Neuronal stem cell (in vitro differentiated cells): ENCODE data around the gene MICAL3.

Source experiments
- DNase-seq: peaks from one replicate; pipeline ENCODE4 v3.0.0-alpha.2; 2013; ENCODE audit warnings: low spot score
- H2AFZ ChIP-seq: one replicate; pipeline ENCODE4 v1.6.1; 2013; ENCODE audit warnings: mild to moderate bottlenecking, low read length, inconsistent platforms
- H2AK5ac ChIP-seq: 2 replicates; pipeline ENCODE4 v1.6.1; 2013; ENCODE audit warnings: low read depth, mild to moderate bottlenecking, inconsistent platforms, low read length, moderate library complexity, mixed read lengths
- H2BK120ac ChIP-seq: 2 replicates; pipeline ENCODE4 v1.6.1; 2013; ENCODE audit warnings: low read depth, mild to moderate bottlenecking, inconsistent platforms, low read length, moderate library complexity, mixed read lengths
- H2BK12ac ChIP-seq: one replicate; pipeline ENCODE4 v1.6.1; 2013; ENCODE audit warnings: low read length, inconsistent platforms
- H2BK15ac ChIP-seq: 2 replicates; pipeline ENCODE4 v1.6.1; 2013; ENCODE audit warnings: mild to moderate bottlenecking, low read length, inconsistent platforms, mixed read lengths
- H2BK5ac ChIP-seq: one replicate; pipeline ENCODE4 v1.6.1; 2013; ENCODE audit warnings: inconsistent platforms, mild to moderate bottlenecking, low read length, moderate library complexity
- H3K14ac ChIP-seq: one replicate; pipeline ENCODE4 v1.6.1; 2013; ENCODE audit warnings: low read length, inconsistent platforms
- H3K18ac ChIP-seq: 2 replicates; pipeline ENCODE4 v1.6.1; 2013; ENCODE audit warnings: low read length, inconsistent platforms
- H3K23ac ChIP-seq: 2 replicates; pipeline ENCODE4 v1.6.1; 2013; ENCODE audit warnings: low read depth, mild to moderate bottlenecking, mixed read lengths, low read length, inconsistent platforms; ENCODE audit not compliant: poor library complexity
- H3K27ac ChIP-seq: replicated peaks from 3 replicates; pipeline ENCODE4 v1.5.1; 2013; ENCODE audit warnings: low read length, inconsistent platforms
- H3K27me3 ChIP-seq, 3 experiments: 2 replicates each; pipeline ENCODE4 v1.6.1; 2013; ENCODE audit warnings: low read length in 3 of 3, mild to moderate bottlenecking in 2 of 3, inconsistent platforms in 1 of 3, low read depth in 1 of 3, mixed read lengths in 1 of 3, moderate library complexity in 1 of 3; ENCODE audit not compliant: control insufficient read depth in 3 of 3, insufficient read depth in 3 of 3
- H3K36me3 ChIP-seq, 2 donors: replicated peaks in 1 of 2; 2 replicates each; pipeline ENCODE4 v1.6.1; 2013; ENCODE audit warnings: low read length in 2 of 2; ENCODE audit not compliant: control insufficient read depth in 2 of 2, insufficient read depth in 2 of 2
- H3K4ac ChIP-seq: 2 replicates; pipeline ENCODE4 v1.6.1; 2013; ENCODE audit warnings: inconsistent platforms, mild to moderate bottlenecking, low read length, moderate library complexity
- H3K4me1 ChIP-seq, 2 donors: 1 replicate in 1 of 2; 2 replicates in 1 of 2; pipeline ENCODE4 v1.6.1; 2013; ENCODE audit warnings: low read length in 2 of 2, low read depth in 1 of 2; ENCODE audit not compliant: control insufficient read depth in 2 of 2, insufficient read depth in 1 of 2
- H3K4me2 ChIP-seq: one replicate; pipeline ENCODE4 v1.6.1; 2013; ENCODE audit warnings: mild to moderate bottlenecking, low read length, inconsistent platforms; ENCODE audit not compliant: insufficient read depth, poor library complexity, severe bottlenecking
- H3K4me3 ChIP-seq, 2 donors: 2 replicates each; pipeline ENCODE4 v1.5.1; 2013; ENCODE audit warnings: low read length in 2 of 2, mild to moderate bottlenecking in 2 of 2, inconsistent platforms in 1 of 2, moderate library complexity in 1 of 2
- H3K79me1 ChIP-seq: one replicate; pipeline ENCODE4 v1.6.1; 2013; ENCODE audit warnings: low read depth, mild to moderate bottlenecking, inconsistent platforms, low read length, moderate library complexity
- H3K9ac ChIP-seq: one replicate; pipeline ENCODE4 v1.6.1; 2013; ENCODE audit warnings: mild to moderate bottlenecking, low read depth, low read length, inconsistent platforms; ENCODE audit not compliant: poor library complexity
- H3K9me3 ChIP-seq, 2 donors: replicated peaks in 1 of 2; 2 replicates each; pipeline versions ENCODE3 to v1.6.1; 2013; ENCODE audit warnings: low read length in 2 of 2, mild to moderate bottlenecking in 2 of 2, inconsistent platforms in 1 of 2, low read depth in 1 of 2, mixed read lengths in 1 of 2, moderate library complexity in 1 of 2; ENCODE audit not compliant: control insufficient read depth in 2 of 2, insufficient read depth in 1 of 2
- H4K8ac ChIP-seq: one replicate; pipeline ENCODE4 v1.6.1; 2013; ENCODE audit warnings: low read depth, mild to moderate bottlenecking, inconsistent platforms, low read length, moderate library complexity
- H4K91ac ChIP-seq: one replicate; pipeline ENCODE4 v1.6.1; 2013; ENCODE audit warnings: low read length, low read depth, mild to moderate bottlenecking, inconsistent platforms; ENCODE audit not compliant: poor library complexity
- WGBS, 2 donors: extraction: QIAGEN DNeasy Blood & Tissue Kit; methylation state at CpG; one replicate each; pipeline ENCODE4 v1.1.7; 2013; ENCODE audit warnings: missing lambda C conversion rate in 2 of 2, mixed read lengths in 1 of 2; ENCODE audit not compliant: insufficient read length in 2 of 2, insufficient replicate concordance in 1 of 2; ENCODE audit errors: extremely low coverage in 2 of 2; 5-methylcytosine and 5-hydroxymethylcytosine counted together

MICAL3 gene

DNA sequence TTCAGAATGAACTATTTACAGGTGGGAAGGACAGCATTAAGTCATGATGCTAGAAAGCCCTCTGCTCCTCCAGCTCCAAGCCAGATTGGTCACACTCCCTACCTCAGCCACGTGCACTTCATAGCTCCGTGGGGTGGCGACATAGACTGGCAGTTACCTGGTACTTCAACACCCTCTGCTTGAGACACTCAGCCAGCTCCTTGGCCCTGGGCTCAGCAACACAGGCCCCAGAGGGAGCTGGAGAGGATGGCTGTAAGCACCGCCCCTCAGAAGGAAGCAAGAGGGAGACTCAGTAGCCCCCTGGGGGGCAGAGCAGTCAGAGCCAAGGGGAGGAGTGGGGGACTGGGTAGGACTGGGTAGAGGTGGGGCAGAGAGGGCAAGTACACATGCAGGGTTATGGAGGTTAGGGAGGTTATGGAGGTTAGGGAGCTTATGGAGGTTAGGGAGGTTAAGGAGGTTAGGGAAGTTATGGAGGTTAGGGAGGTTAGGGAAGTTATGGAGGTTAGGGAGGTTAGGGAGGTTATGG is 148.0 kb downstream of the MICAL3 start:
- no peak overlapping the region for H2AFZ ChIP-seq
- H4K8ac ChIP-seq: no peak overlapping the region
- no peaks in the 10 kb centered on the region for H3K79me1 ChIP-seq
- H2BK15ac ChIP-seq: no peak overlapping the region
- WGBS, 2 donors: no CpG with 5 or more reads among the region's 4 CpGs
- no peak overlapping the region for H2BK5ac ChIP-seq
- no peak overlapping the region for H3K4me2 ChIP-seq
- H3K18ac ChIP-seq: no peak overlapping the region
- no peak overlapping the region for H3K27ac ChIP-seq
- H4K91ac ChIP-seq: no peak overlapping the region
- no peak overlapping the region for H3K9ac ChIP-seq
- H3K14ac ChIP-seq: no peak overlapping the region
- DNase-seq: no peak
- no peak overlapping the region for H2AK5ac ChIP-seq
- no peaks in the 10 kb centered on the region for H3K4me1 ChIP-seq
- H3K27me3 ChIP-seq: no peaks in the 10 kb centered on the region
- no peak overlapping the region for H3K4me3 ChIP-seq
- H2BK12ac ChIP-seq: no peak overlapping the region
- no peak overlapping the region for H3K4ac ChIP-seq
- no peak overlapping the region for H2BK120ac ChIP-seq
- no peaks in the 10 kb centered on the region for H3K9me3 ChIP-seq
- H3K23ac ChIP-seq: no peak overlapping the region
- peaks cover 20 to 50% of the 10 kb centered on the region in 2 donors for H3K36me3 ChIP-seq

DNA sequence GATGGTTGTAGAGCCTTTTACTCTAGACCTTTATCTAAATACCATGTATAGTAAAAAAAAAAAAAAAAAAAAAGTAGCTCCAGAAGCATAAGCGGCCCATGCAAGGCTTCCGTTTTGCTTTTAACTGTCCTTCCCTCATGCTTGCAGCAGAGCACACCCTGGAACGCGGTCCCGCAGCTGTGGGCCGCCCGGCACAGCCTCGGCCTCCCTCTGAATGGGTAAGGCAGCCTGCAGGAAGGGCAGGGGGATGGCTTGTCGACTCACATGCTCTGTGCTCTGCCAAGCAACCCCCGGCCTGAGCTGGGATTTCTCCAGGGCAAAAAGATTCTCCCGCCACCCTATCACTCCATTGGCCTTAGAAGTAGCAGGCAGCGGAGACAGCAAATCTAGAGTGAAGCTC is 148.7 kb downstream of the MICAL3 start:
- Histone ChIP-seq H3K4ac (no peak overlapping the region), H3K23ac (no peak overlapping the region), H4K8ac (no peak overlapping the region), H3K27ac (no peak overlapping the region), H2AK5ac (no peak overlapping the region), H3K18ac (no peak overlapping the region), H2BK120ac (no peak overlapping the region), H3K4me2 (no peak overlapping the region), H4K91ac (no peak overlapping the region), H3K4me1 (no peaks in the 10 kb centered on the region), H3K27me3 (no peaks in the 10 kb centered on the region), H3K14ac (no peak overlapping the region), H2BK12ac (no peak overlapping the region), H2BK5ac (no peak overlapping the region), H3K9ac (no peak overlapping the region), H3K4me3 (no peak overlapping the region), H3K79me1 (no peaks in the 10 kb centered on the region), H2AFZ (no peak overlapping the region), H3K9me3 (no peaks in the 10 kb centered on the region), H3K36me3 (peaks cover 16 to 53% of the 10 kb centered on the region in 2 donors), H2BK15ac (no peak overlapping the region)
- no CpG with 5 or more reads among the region's 12 CpGs for WGBS, 2 donors
- no peak for DNase-seq

DNA sequence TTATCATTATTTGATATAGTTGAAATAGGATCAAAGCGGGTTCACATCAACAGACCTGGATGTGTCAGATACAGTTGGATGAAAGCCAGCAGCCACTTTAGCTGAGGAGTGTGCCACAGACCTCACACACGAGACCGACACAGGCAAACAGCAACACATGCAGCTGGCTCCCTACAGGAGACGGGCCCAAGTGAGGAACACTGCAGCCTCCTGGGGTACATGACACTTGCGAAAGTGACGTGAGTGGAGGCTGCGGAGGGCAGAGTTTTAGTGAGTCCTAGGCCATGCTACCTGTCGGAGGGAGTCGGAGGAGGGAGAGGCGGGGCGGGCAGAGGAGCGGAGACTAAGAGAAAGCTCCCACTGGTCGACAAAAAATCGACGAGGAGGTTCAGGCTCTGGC is 149.2 kb downstream of the MICAL3 start:
- Histone ChIP-seq H3K9ac (no peak overlapping the region), H2AK5ac (no peak overlapping the region), H3K14ac (no peak overlapping the region), H2BK5ac (no peak overlapping the region), H3K4me3 (no peak overlapping the region), H3K27ac (no peak overlapping the region), H3K79me1 (no peaks in the 10 kb centered on the region), H3K27me3 (no peaks in the 10 kb centered on the region), H3K4me2 (no peak overlapping the region), H2BK12ac (no peak overlapping the region), H3K36me3 (peaks cover 20 to 53% of the 10 kb centered on the region in 2 donors), H3K23ac (no peak overlapping the region), H3K9me3 (no peaks in the 10 kb centered on the region), H2BK120ac (no peak overlapping the region), H4K8ac (no peak overlapping the region), H3K4ac (no peak overlapping the region), H3K18ac (no peak overlapping the region), H2AFZ (no peak overlapping the region), H4K91ac (no peak overlapping the region), H3K4me1 (no peaks in the 10 kb centered on the region), H2BK15ac (no peak overlapping the region)
- no peak for DNase-seq
- WGBS, 2 donors: no CpG with 5 or more reads among the region's 15 CpGs

DNA sequence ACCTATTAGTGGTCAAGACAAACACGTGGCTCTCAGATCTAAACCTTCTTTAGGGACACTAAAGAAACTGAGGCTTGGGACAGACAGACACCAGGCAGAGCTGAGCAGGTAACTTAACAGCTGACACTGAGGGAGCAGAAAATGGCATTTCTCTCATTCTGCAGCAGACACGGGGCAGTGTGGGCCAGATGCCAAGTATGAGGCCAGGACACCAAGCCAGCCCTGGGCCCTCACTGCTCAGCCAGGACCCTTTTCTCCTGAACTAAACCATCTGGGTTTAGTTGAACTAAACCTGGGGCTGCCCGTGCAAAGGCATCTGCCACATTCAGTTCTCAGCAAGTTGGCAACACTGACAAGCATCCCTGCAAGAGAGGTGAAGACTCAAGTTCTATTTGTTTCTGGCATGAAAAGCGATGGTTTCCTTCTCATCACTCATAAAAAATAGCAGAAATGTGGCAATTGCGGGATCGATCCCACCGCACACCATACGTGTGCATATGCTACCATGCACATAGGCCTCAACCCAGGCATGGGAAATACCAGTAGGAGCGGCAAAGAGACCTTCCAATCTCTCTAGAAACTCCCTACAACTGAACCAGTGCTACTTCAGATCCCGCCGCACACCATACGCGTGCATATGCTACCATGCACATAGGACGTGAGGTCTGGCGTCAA is 150.0 kb downstream of the MICAL3 start:
- Histone ChIP-seq H2AFZ (no peak overlapping the region), H3K36me3 (peaks cover 18 to 57% of the 10 kb centered on the region in 2 donors), H2AK5ac (no peak overlapping the region), H3K4me2 (no peak overlapping the region), H2BK5ac (no peak overlapping the region), H3K9ac (no peak overlapping the region), H3K79me1 (no peaks in the 10 kb centered on the region), H4K91ac (no peak overlapping the region), H2BK12ac (no peak overlapping the region), H3K23ac (no peak overlapping the region), H3K14ac (no peak overlapping the region), H2BK120ac (no peak overlapping the region), H3K9me3 (no peaks in the 10 kb centered on the region), H2BK15ac (no peak overlapping the region), H3K4me1 (no peaks in the 10 kb centered on the region), H3K27me3 (no peaks in the 10 kb centered on the region), H3K27ac (no peak overlapping the region), H3K4ac (no peak overlapping the region), H3K4me3 (no peak overlapping the region), H3K18ac (no peak overlapping the region), H4K8ac (no peak overlapping the region)
- DNase-seq: no peak
- no CpG with 5 or more reads among the region's 15 CpGs for WGBS, 2 donors
